ENCODE data around the gene RBM33.

DNA sequence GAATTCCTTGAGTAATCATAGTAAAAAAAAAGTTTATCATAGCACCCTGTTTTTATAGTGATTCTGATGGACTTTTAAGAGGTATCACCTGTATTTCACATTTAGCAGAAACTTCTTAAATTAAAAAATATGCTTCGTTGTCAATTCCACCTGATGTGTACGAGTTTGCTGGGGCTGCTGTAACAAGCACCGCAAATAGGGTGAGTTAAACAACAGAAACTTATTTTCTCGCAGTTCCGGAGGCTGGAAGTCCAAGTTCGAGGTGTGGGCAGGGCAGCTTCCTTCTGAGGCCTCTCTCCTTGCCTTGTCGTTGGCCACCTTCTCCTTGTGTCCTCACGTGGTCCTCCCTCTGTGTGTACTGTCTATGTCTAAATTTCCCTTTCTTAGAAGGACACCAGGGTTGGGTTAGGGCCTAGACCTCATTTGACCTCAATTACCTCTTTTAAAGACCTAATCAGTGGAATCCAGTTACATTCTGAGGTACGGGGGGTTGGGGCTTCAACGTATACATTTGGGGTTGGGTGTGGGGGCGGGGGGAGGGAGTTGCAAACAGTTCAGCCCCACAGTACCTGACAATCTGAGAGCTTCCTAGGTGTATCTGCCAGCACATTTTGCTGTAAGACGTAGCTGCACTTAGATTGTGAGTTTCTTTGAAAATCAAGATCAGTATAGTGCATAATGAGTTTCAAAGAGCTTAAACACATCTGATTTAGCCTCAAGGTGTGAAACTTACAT is 72.7 kb downstream of the RBM33 start:
- TF ChIP-seq, protein P1, sequence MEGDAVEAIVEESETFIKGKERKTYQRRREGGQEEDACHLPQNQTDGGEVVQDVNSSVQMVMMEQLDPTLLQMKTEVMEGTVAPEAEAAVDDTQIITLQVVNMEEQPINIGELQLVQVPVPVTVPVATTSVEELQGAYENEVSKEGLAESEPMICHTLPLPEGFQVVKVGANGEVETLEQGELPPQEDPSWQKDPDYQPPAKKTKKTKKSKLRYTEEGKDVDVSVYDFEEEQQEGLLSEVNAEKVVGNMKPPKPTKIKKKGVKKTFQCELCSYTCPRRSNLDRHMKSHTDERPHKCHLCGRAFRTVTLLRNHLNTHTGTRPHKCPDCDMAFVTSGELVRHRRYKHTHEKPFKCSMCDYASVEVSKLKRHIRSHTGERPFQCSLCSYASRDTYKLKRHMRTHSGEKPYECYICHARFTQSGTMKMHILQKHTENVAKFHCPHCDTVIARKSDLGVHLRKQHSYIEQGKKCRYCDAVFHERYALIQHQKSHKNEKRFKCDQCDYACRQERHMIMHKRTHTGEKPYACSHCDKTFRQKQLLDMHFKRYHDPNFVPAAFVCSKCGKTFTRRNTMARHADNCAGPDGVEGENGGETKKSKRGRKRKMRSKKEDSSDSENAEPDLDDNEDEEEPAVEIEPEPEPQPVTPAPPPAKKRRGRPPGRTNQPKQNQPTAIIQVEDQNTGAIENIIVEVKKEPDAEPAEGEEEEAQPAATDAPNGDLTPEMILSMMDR (IDR thresholded peaks at IDR 0.05; ENCODE audit: insufficient read depth, low read depth, low read length), result no peak
- TF ChIP-seq EZH2 (IDR thresholded peaks at IDR 0.05; ENCODE audit: insufficient read depth, low read length), result no peak
